Measurements from ENCODE around the gene LMTK3. TPM values are rescaled to one million over a fixed set of nuclear protein-coding genes. Genes with fewer than 3 reads are reported as not detected.
A peak's percentile ranks its signal among the peaks of the same experiment; 100 is the strongest.

Gene LMTK3
- total RNA-seq, 1 donor from 2014 or later: 0.70 TPM

DNA sequence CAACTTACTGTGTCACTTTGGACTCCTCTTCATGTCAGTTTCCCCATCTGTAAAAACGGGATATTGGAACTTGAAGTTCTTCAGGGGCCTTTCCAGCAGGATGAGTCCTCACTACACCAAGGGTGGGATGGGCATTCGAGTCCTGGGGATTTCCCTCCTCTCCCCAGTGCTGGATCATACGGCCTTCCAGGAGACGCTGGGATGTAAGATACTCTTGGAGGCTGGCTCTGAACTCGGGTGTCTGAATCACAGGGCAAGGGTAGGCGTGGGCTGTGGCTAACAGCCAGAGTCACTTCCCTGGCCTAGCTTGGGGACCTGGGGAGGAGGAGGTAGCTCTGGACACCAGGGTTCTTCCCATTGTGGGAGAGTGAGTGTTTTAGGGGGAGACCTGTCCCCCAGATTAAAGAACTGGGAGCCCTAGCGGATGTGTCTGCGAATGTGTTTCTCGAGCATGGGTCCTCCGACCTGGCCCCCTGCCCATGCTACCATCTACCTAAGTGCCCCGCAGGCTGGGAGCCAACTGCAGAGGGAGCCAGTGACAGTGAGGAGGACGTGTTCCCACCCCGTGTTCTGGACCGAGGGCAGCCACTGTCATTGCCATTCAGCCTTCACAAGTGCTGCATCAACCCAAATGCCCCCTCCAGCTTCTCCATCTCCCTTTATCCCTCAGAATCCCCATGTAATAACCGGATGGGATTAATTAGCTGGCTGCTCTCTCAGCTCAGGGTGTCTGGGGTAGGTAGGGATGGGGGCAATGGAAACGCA lies 44.9 kb downstream of the LMTK3 start:
- intact Hi-C loops (cut with DNase I): no loop called here
- ATAC-seq (ENCODE audit: poor library complexity) (no peak), DNase-seq (no peak)

DNA sequence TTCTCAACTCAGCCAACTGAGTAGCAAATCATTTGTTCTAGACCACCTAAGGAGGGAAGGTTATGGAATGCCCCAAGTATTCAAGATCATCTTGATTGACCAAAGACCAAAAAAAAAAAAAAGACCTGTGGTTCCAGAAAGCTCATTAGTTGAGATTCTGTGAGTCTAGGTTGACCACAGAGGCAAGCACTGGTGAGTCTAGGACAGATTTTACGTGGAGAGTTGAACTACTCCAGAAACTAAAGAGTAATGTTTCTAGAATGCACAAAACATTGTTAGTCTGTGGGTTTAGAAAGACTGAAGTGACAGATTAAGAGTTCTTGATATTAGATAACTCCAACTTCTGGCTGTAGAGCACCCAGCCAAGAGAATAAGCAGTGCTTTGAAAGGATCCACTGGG lies 46.4 kb downstream of the LMTK3 start:
- no peak for DNase-seq
- intact Hi-C loops (cut with DNase I): no loop called here
- no peak for ATAC-seq (ENCODE audit: poor library complexity)

DNA sequence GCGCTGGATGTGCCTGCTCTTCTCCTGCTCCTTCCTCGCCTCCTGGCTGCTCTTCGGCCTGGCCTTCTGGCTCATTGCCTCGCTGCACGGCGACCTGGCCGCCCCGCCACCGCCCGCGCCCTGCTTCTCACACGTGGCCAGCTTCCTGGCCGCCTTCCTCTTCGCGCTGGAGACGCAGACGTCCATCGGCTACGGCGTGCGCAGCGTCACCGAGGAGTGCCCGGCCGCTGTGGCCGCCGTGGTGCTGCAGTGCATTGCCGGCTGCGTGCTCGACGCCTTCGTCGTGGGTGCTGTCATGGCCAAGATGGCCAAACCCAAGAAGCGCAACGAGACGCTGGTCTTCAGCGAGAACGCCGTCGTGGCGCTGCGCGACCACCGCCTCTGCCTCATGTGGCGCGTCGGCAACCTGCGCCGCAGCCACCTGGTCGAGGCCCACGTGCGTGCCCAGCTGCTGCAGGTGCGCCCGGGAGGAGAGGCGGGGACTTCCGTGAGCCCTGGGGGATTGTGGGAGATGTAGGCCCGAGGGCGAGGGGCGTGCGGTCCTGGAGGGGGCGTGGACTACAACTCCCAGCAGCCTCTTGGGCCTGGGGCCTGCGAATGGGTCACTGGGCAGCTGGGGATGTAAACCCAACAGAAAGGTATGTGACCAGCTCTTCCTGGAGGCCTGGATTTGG lies 49.5 kb downstream of the LMTK3 start:
- peak; percentile 27 for DNase-seq
- ATAC-seq (ENCODE audit: poor library complexity): no peak
- intact Hi-C loops (cut with DNase I): no loop called here

DNA sequence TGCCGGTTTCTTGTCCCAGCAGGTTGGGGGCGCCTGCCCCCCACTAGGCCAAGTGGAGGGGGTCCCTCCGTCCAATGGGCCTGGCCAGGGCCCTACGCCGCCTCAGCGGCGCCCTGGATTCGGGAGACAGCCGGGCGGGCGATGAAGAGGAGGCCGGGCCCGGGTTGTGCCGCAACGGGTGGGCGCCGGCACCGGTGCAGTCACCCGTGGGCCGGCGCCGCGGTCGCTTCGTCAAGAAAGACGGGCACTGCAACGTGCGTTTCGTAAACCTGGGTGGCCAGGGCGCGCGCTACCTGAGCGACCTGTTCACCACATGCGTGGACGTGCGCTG lies 50.0 kb downstream of the LMTK3 start:
- intact Hi-C loops (cut with DNase I): no loop called here
- no peak for ATAC-seq (ENCODE audit: poor library complexity)
- peak; percentile 45 for DNase-seq

DNA sequence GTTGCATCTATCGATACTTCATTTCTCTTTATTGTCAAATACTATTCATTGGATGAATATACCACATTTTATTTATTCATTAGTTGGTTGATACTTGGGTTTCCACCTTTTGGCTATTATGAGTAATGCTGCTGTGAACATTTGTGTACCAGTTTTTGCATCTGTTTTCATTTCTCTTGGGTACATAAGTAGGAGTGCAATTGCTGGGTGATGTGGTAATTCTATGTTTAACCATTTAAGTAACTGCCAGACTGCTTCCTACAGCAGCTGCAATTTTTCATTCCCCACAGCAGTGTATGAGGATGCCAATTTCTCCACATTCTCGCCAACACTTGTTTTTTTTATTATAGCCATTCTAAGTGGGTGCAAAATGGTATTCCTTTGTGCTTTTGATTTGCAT lies 53.6 kb downstream of the LMTK3 start:
- ATAC-seq (ENCODE audit: poor library complexity): no peak
- intact Hi-C loops (cut with DNase I): no loop called here
- DNase-seq: no peak

DNA sequence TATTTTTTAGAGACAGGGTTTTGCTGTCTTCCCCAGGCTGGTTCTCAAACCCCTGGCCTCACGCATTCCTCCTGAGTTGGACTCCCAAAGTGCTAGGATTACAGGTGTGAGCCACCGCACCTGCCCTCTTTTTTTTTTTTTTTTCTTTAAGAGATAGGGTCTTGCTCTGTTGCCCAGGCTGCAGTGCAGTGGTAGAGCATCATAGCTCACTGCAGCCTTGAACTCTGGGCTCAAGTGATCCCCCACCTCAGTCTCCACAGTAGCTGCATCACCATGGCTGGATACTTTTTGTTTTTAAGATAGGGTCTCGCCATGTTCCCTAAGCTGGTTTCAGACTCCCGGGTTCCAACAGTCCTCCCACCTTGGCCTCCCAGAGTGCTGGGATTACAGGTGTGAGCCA lies 54.8 kb downstream of the LMTK3 start:
- intact Hi-C loops (cut with DNase I): no loop called here
- ATAC-seq (ENCODE audit: poor library complexity): no peak
- no peak for DNase-seq

DNA sequence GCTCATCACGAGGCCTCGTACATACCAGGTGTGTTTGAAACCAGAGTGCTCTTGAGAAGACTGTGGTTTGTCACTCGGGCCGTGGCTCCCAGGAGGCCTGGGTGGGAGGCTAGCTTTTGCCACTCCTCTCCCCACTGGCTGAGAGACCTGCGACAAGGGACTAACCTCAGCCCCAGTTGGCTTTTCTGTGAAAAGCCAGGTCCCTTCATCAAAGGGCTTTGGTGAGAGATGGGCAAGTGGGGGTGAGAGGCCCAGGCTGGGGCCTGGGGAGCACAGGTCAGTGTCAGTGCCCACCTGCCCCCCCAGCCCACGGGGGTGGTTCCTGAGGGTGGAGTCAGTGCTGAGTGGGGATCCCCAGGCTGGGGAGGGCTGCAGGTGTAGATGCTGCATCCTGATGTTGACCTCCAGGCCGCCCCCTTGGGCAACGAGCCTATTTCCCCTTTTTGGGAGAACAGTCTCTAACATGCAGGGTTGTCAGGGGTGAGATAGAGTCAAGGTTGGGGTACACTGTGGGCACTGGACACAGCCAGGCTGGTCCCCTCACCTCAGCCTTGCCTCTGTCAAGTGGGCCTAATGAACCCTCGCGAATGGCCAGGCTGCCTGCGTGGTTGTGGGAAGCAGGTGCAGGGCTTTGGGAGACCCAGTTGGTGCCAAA lies 55.6 kb downstream of the LMTK3 start:
- intact Hi-C loops (cut with DNase I): no loop called here
- no peak for ATAC-seq (ENCODE audit: poor library complexity)
- no peak for DNase-seq

DNA sequence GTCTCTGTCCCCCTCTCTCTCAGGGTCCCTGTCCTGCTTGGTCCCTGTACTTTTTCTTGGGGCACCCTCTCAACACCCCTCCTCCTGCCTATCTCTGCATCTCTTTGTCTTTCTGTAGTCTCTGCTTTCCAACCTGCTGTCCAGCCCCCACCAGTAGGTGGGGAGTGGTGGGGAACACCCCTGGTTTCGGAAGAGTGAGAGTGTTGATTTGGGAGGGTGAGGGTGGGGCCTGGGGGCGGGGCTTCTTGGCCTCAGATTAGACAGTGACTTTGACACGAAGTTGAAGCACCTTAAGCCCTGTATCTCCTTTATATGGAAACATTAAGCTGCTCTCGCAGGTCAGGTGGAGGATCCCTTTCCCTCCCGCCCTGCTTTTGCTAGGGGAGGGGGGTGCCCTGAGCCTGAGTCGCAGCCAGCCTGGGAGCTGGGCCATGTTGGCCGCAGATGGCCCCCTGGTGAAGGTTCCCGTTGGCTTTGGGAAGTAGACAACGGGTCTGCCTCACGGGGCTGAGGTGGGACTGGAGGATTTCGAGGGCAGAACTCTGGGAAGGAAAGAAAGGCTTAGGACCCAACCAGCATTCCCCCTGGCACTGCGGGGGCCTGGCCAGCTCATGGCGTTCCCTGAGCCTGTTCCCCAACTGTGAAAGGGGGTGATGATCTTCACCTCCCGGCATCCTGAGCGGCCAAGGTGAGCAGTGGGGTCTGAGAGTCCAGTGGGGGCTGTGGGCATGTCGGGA lies 56.3 kb downstream of the LMTK3 start, which contains the start of gene KCNJ14:
Gene KCNJ14 (plus strand): TSS at position 404 of the 737 bp plus-strand sequence. CDS start 6,151 bp downstream, outside the sequence.
- ATAC-seq (ENCODE audit: poor library complexity) (no peak), DNase-seq (no peak)
- intact Hi-C loops (cut with DNase I): no loop called here

DNA sequence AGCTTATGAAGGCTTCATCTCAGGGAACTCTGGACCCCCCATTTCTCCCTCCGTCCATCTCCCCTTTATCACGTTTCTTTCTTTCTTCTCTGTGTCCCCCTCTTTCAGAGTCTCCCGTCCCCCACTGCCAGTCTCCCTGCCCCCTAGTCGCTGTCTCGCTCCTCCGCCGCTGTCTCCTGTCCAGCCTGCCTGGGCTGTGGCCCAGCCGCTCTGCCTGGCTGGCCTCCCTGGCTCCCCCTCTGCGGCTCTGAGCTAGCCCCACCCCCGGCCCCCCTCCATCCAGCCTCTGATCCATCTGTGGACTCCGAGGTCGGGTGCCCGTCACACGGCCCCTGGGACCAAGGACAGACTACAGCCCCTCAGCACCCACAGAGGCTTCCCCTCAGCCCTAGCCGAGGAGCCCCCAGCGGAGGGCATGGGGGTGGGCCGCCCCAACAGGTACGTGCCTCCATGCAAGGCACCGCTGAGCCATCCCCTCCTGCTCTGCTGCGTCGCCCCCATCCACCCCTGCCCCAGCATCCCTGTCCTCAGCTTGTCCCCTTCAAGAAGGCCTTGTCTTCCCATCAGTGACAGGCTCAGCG lies 57.4 kb downstream of the LMTK3 start:
- ATAC-seq (ENCODE audit: poor library complexity) (no peak), DNase-seq (no peak)
- intact Hi-C loops (cut with DNase I): no loop called here

DNA sequence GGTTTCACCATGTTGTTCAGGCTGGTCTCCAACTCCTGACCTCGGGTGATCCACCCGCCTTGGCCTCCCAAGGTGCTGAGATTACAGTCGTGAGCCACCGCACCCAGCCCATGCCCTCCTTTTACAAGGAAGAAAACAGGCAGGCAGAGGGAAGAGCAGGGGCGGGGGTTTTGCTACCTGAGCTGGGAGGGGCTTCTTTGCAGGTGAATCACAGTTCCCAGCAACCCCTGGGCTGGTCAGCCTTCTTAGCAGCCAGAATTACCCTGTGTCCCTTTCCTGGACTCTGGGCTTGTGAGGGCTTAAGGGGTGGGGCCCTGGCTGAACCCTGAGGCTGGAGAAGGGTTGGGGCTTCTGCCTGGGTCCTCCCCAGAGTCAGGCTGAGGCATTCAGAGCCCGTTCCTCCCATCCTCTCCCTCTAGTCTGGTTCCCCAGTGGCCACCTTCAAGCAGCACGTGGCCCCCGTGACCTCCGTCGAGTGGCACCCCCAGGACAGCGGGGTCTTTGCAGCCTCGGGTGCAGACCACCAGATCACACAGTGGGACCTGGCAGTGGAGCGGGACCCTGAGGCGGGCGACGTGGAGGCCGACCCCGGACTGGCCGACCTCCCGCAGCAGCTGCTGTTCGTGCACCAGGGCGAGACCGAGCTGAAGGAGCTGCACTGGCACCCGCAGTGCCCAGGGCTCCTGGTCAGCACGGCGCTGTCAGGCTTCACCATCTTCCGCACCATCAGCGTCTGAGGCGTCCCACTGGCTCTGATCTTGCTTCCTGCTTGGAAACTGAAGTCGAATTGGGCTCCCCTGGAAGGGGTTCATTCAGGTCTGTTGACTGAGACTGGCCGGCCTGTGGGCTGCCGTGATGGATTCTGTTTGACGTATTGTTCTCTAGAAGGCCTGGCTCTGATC lies 59.1 kb downstream of the LMTK3 start:
- ATAC-seq (ENCODE audit: poor library complexity): no peak
- intact Hi-C loops (cut with DNase I): no loop called here
- no peak for DNase-seq

DNA sequence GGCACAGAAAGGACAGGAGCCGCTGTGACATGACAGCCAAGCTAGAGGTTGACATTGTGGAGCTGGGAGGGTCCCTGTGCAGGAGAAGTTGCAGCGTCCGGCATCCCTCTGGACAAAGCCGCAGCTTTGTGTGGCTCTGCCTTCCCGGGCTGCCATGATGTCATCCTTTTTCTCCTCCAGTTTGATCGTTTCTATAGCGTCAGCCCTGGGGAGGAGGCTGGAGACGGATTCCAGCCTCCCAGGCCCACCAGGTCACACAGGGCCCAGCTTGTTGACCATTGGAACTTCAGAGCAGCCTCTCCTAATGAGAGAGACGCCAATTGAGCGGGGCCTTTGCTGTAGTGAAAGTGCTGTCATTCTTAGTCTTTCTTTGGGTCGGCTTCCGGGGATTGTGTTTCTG lies 60.0 kb downstream of the LMTK3 start:
- no peak for ATAC-seq (ENCODE audit: poor library complexity)
- intact Hi-C loops (cut with DNase I): no loop called here

DNA sequence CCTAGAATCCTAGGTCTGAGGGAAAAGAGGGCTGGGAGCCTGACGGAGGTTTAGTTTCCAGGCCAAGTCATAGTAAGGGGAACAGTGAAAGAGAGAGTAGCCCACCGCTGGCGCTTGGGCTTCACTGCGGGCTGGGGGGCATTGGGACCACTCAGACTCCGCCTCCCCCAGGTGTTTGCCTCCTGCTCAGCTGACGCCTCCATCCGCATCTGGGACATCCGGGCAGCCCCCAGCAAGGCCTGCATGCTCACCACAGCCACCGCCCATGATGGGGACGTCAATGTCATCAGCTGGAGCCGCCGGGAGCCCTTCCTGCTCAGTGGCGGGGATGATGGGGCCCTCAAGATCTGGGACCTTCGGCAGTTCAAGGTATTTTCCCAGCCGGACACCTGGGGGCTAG lies 60.8 kb downstream of the LMTK3 start:
- DNase-seq (no peak), ATAC-seq (ENCODE audit: poor library complexity) (no peak)
- intact Hi-C loops (cut with DNase I): no loop called here

More for the DNA sequence above, 60.0 kb downstream of the LMTK3 start:
- DNase-seq: no peak

DNA sequence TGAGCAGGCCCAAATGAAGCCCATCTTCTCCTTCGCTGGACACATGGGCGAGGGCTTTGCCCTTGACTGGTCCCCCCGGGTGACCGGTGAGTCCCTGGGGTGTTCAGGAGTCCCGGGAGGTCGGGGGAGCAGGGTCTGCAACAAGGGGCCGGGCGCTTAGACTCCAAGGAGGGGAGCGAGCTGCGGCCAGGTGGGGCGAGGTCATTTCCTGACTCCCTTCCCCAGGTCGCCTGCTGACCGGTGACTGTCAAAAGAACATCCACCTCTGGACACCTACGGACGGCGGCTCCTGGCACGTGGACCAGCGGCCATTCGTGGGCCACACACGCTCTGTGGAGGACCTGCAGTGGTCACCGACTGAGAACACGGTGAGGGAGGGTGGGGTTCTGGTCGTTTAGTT lies 61.2 kb downstream of the LMTK3 start:
- intact Hi-C loops (cut with DNase I): no loop called here
- DNase-seq: no peak
- ATAC-seq (ENCODE audit: poor library complexity): no peak

DNA sequence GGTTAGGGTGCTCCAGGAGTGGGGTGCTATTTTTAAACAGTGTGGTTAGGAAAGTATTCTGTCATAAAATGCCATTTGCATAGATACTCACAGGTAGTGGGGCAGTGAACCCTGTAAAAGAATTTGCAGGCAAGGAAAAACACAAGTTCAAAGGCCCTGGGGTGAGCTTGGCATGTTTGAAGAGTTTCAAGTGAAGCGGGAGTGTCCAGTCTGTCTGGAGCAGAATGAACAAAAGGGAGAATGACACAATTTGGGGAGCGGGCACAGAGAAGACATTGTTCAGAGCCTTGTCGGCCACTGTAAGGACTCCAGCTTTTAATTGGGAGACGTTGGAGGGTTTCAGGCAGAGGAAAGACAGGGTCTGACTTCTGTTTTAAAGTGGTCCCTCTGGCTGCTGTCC lies 63.1 kb downstream of the LMTK3 start:
- ATAC-seq (ENCODE audit: poor library complexity) (no peak), DNase-seq (no peak)
- intact Hi-C loops (cut with DNase I): no loop called here

DNA sequence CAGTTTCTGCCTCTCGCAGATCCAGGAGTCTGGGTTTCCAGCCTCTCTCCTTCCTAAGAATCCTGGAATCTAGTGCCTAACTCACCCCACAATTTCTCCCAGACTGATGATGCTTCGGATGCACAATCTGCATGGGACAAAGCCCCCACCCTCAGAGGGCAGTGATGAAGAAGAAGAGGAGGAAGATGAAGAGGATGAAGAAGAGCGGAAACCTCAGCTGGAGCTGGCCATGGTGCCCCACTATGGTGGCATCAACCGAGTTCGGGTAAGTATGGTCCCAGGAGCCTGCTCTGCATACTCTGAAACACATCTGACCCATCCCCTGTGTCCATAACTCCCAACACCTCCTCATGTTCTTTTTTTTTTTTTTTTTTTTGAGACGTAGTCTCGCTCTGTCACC lies 65.1 kb downstream of the LMTK3 start:
- ATAC-seq (ENCODE audit: poor library complexity) (no peak), DNase-seq (no peak)
- intact Hi-C loops (cut with DNase I): no loop called here

DNA sequence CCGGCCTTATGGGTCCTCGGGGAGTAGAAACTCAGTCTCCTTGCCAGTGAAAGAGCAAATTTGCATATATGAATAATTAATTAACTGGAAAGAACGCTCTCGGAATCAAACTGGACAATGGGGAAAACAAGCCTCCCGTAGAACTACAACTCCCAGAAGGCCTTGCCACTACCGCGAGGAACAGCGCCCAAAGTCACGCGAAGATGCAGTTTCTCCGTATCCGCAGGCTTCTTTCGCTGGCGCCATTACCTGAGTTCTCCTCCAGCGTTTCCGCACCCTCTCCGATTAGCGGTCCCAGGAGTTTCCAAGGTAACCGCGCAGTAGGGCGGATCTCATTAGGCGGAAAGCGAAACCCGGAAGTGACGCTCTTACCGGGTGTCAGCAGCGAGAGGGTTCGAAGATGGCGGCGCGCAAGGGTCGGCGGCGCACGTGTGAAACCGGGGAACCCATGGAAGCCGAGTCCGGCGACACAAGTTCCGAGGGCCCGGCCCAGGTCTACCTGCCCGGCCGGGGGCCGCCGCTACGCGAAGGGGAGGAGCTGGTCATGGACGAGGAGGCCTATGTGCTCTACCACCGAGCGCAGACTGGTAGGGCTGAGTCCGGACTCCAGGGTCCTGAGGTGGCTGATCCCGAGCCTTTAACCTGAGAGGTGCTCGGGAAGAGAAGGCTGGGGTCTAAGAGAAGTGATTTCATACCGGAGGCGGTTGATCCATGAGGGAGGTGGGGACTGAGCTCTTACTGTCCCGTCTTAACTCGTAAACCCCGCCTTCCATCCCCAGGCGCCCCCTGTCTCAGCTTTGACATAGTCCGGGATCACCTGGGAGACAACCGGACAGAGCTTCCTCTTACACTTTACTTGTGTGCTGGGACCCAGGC lies 65.8 kb downstream of the LMTK3 start, which contains the start of gene GRWD1:
Gene GRWD1 (plus strand): TSS at position 378 of the 876 bp plus-strand sequence. CDS start 23 bp downstream, at position 401.
- intact Hi-C loops (cut with DNase I): no loop called here
- ATAC-seq (ENCODE audit: poor library complexity) (peak; percentile 92), DNase-seq (peak; percentile 92)

DNA sequence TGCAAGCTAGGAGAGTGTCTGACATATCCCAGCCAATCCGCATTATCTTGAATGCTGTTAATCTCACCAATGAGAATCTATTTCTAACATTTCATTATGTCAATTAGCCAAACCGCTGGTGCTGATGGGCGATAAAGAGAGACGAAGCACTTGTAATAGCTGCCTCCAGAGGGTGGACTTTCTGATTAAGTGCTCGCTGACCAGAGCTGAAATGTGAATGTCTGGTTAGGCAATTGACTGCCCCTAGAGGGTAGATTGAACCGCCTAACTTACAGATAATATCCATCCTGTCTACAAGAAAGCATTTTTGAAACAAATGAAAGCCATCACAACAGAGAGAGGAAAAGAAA lies 66.4 kb downstream of the LMTK3 start:
- ATAC-seq (ENCODE audit: poor library complexity) (peak; percentile 79), DNase-seq (no peak)
- intact Hi-C loops (cut with DNase I): no loop called here
